GM19455 (cell line): ENCODE data around the gene GPR160.

Source experiments
- ATAC-seq: cut with Tn5 transposase; IDR thresholded peaks from one replicate; pipeline ENCODE4 v1.9.1; 2021; ENCODE audit not compliant: unreplicated experiment

Gene GPR160

GRCh38 chr3:170063691-170064090 lies 25.9 kb downstream of the GPR160 start:
- no peak for ATAC-seq

- ATAC-seq: no peak
Observed at GRCh38 chr3:170064108-170064507, 26.3 kb downstream of the GPR160 start.

DNA sequence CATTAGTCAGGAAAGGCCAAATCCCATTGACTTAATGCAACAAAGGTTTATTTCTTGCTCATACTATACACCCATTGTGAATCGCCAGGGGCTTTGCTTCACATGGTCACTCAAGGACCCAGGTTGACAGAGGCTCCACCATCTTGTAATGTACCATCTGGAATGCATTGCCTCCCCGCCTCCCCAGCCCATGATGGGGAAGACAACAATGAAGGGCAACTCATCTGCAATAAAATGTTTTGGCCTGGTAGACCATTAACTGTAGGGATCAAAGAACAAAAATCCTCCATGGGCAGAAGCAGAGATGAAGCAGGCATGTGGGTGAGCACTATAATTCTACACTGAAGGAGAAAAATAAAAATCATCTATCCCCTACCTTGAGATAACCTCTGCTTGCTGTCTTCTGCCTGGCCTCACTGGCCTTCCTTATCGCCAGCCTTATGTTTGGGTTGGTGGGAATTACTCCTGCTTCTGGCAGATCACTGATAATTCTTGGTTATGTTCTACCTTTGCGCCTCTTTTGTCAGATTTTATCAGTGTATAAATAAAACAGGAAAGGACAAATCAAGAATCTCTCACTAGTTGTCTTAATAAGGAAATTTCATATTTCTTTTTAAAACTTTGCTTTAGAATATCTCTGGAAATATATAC lies 37.8 kb downstream of the GPR160 start:
- ATAC-seq: no peak

GRCh38 chr3:170076715-170077238 lies 39.0 kb downstream of the GPR160 start:
- ATAC-seq: no peak

GRCh38 chr3:170077361-170077760 lies 39.6 kb downstream of the GPR160 start:
- no peak for ATAC-seq

DNA sequence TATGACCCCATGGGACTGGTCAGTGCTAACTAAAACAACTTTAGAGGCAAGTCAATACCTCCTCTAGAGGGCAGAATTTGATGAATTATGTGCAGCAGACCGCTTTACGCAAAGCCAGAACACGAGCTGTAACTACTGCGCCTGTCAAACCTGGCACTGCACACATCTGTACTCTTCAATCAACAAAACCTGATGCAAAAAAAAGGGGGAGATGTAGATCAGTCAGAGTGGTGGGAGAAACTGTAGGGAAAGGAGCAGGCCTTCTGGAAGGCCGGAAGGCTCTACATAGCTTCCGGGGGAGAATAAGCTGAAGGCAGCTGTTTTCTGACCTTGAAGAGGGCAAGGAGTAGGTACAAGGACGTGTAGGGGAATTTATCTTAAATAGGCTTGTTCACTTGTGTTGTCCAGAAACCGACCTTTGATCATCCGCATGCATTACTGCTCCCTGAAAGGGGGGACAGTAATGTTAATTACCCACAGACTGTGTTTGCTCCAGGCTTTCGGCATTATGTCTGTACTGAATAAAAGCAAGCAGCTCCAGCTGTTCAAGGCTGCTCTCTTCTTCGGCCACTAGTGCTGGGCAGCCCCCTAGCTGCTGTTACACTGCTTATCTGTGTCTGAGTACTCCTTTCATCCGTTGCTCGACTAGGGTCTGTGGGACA lies 41.0 kb downstream of the GPR160 start:
- no peak for ATAC-seq

DNA sequence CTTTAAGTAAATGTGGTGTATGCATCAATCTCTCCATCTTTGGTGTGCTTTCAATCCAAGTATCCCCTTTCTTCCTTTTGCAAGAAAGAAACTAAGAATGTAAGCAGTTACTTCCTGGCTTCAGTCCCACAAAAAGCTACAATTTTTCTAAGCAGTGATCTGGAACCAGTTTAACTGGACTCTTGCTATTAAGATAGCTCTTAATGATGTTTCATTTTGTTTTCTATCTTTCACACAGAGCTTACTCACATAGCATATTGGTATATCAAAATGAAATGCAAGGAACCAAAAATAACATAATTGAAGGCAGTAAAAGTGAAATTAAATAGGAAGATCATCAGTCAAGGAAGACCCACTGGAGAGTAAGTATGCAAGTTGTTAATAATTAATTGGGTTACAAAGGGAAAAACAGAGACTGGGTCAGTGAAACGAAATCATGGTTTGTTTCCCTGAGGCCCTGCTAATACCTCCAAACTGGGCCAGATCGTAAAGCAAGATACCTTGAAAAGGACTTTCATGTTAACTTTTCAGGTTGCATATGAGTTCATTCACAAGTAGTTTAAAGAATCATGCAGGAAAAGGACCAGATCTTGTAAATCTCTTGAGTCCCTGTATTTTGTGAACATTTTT lies 41.9 kb downstream of the GPR160 start:
- ATAC-seq: no peak

DNA sequence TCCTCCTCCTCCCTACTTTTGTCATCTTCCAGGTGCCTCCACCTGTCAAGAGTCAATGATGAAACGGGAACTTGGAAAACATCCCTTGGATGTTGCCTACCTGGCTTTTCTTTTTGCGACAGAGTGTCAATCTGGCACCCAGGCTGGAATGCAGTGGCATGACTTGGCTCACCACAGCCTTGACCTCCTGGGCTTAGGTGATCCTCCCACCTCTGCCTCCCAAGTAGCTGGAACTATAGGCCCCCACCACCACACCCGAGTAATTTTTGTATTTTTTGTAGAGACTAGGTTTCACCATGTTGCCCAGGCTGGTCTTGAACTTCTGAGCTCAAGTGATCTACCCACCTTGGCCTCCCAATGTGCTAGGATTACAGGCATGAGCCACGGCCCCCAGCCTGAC lies 42.8 kb downstream of the GPR160 start:
- no peak for ATAC-seq

GRCh38 chr3:170081079-170081741 lies 43.4 kb downstream of the GPR160 start:
- ATAC-seq: no peak

DNA sequence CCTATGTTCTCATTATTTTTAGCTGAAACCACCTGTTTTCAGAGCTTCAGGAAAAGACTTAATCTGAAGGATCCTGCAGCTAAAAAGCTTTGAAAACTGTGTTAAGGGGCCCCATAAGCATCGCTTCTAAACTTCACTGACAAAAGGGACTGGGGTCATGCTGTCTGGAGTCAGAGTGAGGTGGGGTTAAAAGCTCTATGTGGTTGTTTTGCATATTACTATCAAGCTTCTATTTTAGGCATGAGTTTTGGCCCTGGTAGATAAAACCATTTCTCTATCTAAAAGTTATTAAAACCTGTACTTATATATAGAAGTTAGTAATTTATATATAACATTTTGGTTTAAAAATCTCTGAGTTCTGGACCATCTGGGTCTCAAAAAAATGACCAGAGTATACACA lies 45.5 kb downstream of the GPR160 start:
- ATAC-seq: no peak

DNA sequence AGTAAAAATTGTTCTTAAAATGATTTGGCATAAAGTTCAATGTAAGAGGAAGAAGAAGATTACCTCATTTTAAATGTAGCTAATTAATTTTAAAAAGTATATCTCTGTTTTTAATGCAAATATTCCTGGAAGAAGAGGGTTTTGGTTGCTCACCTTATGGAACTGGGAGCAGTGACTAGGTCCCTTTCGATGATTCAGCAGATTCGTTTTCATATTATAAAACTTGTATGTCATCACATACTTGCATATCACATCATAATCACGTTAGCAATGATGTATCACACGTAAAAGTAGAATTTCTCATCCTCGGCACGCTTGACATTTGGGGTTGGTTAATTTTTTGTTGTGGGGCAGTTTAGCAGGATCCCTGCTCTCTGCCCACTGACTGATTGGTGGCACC lies 47.6 kb downstream of the GPR160 start:
- ATAC-seq: no peak

GRCh38 chr3:170089862-170090600 lies 52.2 kb downstream of the GPR160 start:
- no peak for ATAC-seq

- no peak for ATAC-seq
Observed at GRCh38 chr3:170090601-170090981, 52.8 kb downstream of the GPR160 start.

GRCh38 chr3:170092907-170093306 lies 55.1 kb downstream of the GPR160 start:
- ATAC-seq: no peak

- ATAC-seq: no peak
Observed at GRCh38 chr3:170095771-170096170, 58.0 kb downstream of the GPR160 start.

GRCh38 chr3:170096342-170096741 lies 58.5 kb downstream of the GPR160 start:
- no peak for ATAC-seq

DNA sequence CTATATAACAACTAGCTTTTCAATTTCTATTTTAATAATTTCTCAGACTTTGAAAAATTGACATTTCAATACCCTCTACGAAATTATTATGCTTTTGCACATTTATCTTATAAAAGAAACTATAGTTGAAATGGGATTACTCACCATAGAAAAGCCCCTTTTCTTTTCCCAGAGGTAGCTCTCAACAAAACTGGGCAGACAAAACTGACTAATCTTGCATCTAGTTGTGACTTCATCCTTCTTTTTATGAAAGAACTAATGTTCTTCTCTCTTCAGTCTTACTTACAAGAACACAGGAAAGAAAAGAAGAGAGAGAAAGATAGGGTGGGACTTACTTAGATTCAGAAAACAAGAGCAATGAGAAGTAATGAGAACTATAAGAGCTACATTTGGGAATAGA lies 61.0 kb downstream of the GPR160 start:
- no peak for ATAC-seq

GRCh38 chr3:170100944-170101343 lies 63.1 kb downstream of the GPR160 start:
- no peak for ATAC-seq

GRCh38 chr3:170102431-170102830 lies 64.6 kb downstream of the GPR160 start:
- ATAC-seq: no peak

DNA sequence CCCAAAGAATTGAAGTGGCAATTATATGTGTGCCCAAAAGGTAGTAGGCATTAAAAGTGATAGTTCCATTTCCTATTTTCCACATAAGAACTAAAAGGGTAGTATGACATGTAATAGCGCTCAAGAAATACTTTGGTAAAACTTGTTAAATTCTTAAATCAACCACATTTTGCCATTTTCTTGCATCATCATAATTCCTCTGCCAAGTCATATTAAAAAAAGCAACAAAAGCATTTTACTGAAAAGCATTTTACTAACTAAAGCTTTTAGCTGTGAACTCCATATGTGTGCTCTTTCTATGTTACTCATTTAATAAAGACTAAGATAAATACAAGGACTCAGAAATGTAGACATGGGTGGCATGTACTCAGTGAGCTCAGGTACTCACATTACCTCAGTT lies 70.1 kb downstream of the GPR160 start:
- no peak for ATAC-seq

GRCh38 chr3:170108955-170109354 lies 71.2 kb downstream of the GPR160 start:
- ATAC-seq: no peak
